ENCODE data around the gene CASKIN1.
A peak's percentile ranks its signal among the peaks of the same experiment; 100 is the strongest.

DNA sequence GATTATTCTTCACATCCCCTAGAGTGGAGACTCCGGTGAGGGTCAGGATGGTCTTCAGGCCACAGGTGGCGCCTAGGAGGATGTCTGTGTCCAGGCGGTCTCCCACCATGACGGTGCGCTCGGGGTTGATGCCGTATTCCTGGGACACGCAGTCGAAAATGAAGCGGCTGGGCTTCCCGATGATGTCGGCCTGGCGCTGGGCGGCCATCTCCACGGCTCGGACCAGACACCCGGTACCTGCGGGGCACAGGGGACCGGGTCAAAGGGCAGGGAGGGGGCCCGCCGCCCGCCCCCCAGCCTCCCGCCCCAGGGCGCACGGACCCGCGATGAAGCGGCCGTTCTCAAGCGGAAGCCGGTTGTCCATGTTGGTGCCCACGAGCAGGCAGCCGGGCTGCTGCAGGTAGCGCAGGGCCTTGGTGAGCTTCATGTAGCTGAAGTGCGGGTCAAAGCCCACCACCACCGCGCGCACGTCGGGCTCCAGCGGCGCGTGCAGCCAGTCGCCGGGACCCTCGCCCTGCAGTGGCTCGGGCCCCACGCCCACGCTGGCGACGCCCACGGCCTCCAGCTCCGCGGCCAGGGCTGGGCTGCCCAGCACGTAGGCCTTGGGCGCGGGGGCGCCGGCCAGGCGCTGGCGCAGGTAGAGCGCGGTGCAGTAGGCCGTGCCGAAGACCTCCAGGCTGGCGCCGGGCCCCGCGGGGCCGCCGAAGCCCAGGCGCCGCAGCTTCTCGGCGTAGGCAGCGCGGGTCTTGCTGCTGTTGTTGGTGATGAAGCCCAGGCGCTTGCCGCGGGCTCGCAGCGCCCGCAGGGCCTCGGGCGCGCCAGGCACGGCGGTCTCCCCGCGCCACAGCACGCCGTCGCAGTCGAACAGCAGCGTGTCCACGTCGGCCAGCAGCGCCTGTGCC is 17.7 kb upstream of the CASKIN1 start:
- TF ChIP-seq, protein P1, sequence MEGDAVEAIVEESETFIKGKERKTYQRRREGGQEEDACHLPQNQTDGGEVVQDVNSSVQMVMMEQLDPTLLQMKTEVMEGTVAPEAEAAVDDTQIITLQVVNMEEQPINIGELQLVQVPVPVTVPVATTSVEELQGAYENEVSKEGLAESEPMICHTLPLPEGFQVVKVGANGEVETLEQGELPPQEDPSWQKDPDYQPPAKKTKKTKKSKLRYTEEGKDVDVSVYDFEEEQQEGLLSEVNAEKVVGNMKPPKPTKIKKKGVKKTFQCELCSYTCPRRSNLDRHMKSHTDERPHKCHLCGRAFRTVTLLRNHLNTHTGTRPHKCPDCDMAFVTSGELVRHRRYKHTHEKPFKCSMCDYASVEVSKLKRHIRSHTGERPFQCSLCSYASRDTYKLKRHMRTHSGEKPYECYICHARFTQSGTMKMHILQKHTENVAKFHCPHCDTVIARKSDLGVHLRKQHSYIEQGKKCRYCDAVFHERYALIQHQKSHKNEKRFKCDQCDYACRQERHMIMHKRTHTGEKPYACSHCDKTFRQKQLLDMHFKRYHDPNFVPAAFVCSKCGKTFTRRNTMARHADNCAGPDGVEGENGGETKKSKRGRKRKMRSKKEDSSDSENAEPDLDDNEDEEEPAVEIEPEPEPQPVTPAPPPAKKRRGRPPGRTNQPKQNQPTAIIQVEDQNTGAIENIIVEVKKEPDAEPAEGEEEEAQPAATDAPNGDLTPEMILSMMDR (IDR thresholded peaks at IDR 0.05): peak in 1 of 6 experiments; percentile 42
- TF ChIP-seq POLR2A (IDR thresholded peaks at IDR 0.05) (no peak), POLR2AphosphoS5 (IDR thresholded peaks at IDR 0.05) (no peak)
